Endometrium (tissue), 2 donors: ENCODE results near the gene KIF1C.

ENCODE experiments used
- FAIRE-seq: peaks from 2 replicates; lab custom pipeline; 2012; peaks lifted over from hg19 to GRCh38; lab: Jason Lieb, UNC
- donor health status: control.
- donor health status: control.

The KIF1C gene

DNA sequence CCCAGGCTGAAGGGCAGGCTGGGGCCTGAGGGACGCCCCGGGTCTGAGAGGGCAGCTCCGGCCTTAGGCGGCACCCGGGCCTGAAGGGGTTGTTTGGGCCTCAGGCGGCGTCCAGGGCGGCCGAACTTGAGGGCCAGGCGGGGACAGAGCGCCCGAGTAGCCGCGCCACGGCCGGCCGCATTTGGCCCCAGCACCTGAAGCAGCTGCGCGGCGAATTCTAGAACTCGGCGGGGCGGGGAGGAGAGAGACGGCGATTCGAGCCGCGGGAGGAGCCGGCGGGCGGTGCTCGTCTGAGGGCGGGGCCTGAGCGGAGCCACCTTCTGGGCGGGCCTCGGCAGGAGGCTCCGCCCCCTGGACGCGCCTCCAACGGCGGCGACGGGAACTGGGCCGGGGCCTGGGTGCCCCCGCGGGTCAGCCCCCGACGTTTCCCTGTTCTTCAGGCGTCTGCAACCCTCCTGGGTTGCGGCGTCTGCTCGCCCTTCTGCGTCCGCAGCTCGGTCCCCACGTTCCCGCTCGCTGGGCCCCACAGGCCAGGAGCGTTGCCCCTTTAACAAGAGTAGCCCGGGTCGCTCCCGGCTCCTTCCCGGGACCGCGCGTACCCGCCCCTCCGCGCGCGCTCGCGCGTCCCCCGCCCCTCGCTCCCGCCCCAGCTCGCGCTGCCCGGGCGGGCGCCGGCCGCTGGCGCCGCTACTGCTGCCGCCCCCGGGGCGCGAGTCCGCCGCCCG lies at the start of gene KIF1C, which contains the start of gene INCA1:
Gene KIF1C, plus strand, starts transcription at position 649 of the 725 bp plus-strand sequence. CDS start 2,297 bp downstream, outside the sequence.
Gene INCA1, minus strand, starts transcription at position 221 of the 725 bp plus-strand sequence. CDS start 3,085 bp downstream, outside the sequence.
- FAIRE-seq = no peak

DNA sequence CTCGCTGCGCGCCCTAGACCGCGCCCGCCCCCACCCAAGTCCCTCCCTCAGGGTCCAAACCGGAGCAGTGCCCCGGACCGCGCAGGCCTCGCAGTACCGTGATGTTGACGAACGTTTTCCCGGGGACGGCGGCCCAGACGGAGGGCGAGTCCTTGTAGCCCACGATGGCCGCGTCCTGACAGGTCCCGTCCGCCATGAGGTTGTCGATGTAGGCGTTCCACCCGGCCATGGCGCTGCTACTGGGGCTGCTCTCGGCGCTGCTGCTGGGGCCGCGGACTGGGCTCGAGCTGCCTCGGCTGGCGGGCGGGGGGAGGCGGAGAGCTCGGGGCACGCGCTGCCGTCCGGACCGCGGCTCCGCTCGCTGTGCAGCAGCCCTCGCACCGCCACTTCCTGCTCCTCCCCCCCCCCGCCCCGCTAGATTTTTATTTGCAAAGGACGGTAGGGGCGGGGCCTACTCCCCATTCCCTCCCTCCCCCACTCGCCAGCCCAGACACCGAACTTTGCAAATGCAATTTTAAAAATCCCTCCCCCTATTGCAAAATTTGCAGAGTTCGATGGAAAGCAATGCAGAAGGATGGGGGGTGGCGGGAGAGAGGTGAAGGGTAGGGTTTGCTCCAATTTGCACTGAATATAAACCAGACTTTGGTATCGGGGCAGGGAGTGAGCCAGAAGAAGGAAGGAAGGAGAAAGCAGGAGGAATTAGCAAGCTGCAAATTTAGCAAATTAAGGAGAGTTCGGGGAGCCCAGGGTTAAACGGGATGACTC lies 49.4 kb upstream of the KIF1C start, which contains the start of gene PFN1:
Gene PFN1, minus strand, starts transcription at position 365 of the 765 bp plus-strand sequence. Its CDS starts 136 bp downstream, at position 229.
- no peak for FAIRE-seq

DNA sequence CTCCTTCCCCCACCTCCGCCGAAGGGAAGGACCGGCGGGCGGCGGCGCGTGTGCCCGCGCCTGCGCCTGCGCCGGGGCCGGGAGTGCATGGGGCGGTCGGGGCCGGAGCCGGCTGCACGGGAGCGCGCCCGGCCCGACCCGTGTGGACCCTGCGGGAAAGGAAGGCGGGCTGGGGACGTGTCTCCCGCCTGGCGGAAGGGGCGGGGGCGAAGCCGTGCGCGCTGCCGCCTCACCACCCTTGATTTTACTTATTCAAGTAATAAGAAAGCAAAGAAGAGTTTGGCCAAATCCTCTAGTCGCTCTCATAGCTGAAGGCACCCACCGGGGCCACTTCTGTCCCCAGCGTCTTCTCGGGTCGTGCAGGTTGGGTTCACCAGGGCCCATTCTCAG lies 48.8 kb upstream of the KIF1C start:
- no peak for FAIRE-seq

DNA sequence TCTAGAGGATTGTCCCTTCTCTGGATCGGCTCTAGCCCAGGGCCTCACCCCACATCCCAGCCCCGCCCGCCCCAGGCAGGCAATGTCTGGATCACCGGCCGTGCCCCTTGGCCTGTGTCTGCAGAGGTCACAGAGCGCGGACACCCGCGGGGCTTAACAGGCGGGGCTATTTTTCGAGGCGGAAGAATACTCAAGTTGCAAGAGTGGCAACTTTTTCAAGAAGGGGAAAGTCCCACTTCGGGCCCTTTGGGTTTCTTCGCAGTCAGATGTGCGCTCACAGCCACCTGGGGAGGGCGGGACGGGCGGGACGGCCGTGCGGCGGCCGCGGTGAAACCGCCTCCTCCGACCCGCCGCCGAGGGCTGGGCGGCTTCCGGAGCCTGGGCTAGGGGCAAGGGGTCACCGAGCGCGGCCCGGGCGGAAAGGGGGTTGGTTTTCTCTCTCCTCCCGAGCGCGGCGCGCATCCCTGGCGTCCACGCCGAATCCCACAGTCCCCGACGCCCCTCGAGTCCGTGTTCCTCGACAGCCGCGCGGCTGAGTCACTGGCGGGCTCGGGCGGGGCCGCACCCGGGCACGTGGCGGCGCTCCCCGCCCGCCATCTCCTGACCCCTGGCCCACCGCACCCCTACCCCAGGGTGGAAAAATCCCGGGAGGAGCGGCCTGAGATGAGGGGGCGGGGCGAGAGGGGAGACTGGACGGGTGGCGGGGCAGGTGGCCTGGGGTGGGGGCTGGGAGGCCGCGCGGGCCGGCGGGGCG lies 48.3 kb upstream of the KIF1C start:
- no peak for FAIRE-seq

DNA sequence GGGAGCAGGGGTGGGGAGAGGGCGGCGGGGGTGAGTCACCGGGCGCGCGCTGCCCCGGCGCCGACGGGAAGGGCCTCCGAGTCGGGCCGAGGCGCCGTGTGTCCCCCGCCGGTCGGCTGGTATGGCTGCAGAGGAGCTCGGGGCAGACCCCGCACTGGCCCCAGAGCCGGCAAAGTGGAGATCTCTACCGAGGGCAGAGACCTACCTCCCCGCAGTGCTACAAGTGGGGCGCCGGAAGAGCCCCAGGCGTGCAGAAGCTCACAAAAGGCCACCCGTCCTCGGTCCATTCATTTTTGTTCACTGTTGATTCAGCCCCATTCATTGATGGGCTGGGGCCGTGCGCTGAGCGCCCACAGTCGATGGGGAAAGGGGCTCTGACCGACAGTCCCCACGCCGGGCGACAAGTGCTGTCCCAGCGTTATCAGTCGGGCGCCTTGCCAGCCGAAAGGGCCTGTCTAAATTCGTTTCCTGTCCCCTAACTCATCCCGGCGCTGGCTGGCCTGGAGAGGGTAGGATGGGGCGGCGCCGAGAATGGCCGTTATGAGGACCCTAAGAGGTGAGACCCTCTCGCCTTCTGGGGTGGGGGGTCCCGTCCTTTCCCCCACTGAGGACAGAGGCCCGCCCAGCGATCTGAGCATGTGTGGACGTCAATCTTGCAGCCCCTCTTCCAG lies 47.5 kb upstream of the KIF1C start:
- FAIRE-seq = no peak

DNA sequence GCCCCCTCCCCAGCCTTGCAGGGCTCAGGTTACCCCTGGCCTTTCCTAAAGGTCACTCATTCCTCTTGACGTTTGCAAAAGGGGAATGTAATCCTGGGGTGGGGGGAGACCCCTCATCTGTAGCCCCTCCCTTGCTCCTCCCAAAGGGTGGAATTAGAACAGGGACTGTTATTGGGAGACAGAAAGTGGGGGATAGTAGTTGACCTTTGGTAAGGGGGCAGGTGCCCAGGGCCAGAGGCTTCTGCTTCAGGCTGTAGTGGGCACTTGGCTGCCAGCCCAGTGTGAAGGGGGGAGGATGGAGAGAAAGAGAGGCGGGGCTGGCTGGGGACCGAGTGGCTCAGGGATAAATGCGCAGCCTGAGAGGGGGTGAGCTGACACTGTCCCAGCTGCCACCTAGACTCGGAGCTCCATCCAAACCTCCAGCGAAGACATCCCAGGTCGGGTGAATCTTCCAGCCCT lies 47.0 kb upstream of the KIF1C start, which contains the start of gene ENO3:
Gene ENO3, plus strand, starts transcription at position 374 of the 459 bp plus-strand sequence. CDS start 711 bp downstream, outside the sequence.
- no peak for FAIRE-seq

DNA sequence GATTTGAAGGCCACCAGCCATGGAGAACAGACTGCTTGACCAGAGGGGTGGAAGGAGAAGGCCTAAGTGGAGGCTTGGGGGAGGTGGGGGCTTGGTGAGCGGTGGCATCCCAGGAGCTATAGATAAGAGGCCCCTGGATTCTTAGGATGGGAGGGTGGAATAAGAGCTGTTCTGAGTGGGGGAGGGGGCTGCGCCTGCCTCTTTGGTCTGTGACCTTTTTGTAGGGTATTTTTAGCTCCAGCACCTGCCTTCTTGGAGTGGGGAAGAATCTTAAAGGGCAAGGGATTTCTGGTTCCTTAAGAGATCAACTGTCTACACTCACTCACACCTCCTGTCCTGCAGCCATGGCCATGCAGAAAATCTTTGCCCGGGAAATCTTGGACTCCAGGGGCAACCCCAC lies 46.3 kb upstream of the KIF1C start:
- no peak for FAIRE-seq

DNA sequence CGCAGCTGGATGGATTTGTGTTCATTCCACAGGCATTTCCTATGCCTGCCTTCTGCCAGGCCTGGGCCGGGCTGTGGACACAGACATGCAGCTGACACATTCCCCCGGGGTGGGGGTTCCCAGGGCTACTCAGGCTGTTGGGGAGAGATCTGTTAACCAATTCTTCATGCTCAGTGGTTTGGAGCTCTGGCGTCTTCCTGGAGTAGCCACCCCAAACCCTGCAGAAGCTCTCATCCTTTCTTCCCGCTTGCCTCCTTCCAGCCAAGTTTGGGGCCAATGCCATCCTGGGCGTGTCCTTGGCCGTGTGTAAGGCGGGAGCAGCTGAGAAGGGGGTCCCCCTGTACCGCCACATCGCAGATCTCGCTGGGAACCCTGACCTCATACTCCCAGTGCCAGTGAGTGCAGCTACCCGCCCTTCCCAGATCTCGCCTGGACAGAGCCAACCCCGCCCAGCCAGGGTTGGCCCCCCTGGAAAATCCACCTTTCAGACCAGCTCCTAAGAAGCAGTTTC lies 44.2 kb upstream of the KIF1C start:
- FAIRE-seq = no peak

DNA sequence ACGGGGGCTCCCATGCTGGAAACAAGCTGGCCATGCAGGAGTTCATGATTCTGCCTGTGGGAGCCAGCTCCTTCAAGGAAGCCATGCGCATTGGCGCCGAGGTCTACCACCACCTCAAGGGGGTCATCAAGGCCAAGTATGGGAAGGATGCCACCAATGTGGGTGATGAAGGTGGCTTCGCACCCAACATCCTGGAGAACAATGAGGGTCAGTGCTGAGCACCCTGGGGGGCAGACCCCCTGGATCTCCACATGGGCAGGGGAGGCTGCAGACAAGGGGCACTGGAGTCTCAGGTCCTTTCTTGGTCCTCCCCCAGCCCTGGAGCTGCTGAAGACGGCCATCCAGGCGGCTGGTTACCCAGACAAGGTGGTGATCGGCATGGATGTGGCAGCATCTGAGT lies 42.7 kb upstream of the KIF1C start:
- FAIRE-seq = no peak

DNA sequence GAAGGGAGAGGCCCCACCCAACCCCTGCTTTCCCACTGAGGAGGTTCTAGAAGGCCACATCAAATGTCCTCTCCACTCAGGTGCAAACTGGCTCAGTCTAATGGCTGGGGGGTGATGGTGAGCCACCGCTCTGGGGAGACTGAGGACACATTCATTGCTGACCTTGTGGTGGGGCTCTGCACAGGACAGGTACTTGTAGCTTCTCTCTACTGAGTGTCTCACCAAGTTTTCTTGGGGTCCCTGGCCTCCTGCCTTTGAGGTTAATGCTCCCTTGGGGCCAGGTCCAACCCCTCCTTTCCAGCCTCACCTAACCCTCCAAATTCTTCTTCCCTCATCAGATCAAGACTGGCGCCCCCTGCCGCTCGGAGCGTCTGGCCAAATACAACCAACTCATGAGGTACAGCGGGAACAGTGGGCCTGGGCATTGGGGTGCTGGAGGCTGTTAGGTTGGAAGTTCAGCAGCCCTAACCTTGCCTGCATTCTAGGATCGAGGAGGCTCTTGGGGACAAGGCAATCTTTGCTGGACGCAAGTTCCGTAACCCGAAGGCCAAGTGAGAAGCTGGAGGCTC lies 41.2 kb upstream of the KIF1C start:
- FAIRE-seq = no peak

DNA sequence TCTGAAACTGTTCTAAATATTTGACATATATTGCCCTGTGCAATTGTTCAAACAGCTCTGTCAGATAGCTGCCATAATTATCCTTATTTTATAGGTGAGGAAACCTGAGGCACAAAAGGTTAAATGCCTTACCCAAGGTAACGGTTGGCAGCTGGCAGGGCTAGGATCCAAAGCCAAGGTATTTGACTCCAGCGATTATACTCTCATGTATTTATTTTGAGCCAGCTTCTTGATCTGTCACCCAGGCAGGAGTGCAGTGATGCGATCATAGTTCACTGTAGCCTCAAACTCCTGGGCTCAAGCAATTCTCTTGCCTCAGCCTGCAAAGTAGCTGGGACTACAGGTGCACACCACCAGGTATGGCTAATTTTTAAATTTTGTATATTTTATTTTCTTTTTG lies 39.6 kb upstream of the KIF1C start:
- no peak for FAIRE-seq

DNA sequence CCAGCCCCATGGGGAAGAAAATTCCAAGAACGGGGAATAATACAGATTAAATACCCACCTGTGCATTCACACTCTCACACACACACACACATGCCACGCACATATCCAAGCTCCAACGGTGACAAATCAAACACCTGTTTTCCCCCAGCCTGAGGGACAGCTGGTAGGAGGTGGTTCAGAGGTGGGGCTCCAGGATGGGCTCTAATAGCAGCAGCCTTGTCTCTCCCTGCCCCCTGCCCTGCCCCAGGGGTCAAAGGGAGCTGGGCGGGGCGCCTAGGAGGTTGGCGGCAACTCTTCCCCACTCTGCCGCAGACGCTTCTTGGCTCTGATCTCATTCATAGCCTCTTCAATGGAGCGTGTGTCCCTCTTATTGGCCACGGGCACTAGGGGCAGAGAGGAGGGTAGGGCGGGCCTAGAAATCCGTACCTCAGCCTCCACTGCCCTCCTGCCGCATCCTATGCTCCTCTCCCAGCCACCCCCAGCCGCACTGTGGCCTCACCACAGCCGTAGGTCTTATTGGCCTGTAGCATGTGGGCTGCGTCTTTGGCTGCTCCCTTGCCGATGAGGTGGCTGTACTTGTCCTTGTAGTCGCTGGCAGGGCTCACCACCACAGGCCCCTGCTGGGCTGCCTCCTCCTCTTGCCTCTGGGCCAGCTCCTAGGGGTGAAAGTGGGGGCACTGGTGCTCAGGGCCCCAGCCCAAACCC lies 38.3 kb upstream of the KIF1C start:
- FAIRE-seq = no peak

DNA sequence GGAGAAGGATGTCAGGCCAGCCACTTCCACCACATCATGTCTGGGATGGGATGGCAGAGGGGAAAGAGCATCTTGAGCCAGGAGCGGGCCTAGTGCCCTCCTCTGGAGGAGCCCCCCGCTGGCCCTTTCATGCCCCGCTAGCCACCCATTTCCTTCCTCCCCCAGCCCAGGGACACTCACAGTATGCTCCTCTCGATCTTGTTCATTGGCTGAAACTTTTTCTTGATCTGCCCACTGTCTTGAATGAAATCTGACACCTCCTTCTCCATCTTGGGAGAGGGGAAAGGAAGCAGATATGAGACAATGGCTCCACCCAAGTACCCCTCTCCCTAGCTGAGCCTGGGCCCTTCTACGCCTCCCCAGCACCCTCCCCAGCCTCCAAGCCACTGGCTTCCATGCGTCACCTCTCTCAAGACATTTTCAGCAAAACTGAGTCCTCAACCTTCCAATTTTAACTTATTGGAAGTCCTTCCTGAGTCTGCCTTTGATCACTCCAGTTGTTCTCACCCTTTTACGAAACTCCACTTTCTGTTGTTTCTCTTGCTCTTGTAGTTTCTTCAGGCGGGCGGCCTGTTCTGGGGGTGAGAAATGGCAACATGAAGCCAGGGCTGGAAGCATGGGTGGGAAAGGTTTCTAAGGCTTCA lies 37.3 kb upstream of the KIF1C start:
- no peak for FAIRE-seq

DNA sequence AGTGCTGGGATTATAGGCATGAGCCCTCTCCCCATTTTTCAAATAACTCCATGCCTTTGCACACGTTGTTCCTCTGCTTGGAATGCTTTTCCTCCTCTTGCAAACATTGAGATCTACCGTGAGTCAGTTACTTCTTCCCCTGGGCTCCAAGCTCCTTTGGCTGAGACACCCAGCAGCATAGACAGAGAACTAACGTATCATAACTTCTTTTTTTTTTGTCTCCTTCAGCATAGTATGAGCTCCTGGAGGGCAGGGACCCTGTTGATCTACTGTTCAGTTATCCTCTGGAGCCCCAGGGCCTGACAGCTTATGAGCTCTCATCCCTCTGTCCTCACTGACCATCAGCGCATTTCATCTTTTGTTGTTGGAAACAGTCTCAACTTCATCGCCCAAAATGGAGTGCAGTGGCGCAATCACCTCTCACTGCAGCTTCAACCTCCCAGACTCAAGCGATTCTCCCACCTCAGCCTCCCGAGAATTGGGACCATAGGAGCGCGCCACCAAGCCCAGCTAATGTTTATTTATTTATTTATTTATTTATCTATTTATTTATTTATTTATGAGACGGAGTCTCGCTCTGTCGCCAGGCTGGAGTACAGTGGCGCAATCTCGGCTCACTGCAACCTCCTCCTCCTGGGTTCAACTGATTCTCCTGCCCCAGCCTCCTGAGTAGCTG lies 32.3 kb upstream of the KIF1C start:
- FAIRE-seq = no peak

DNA sequence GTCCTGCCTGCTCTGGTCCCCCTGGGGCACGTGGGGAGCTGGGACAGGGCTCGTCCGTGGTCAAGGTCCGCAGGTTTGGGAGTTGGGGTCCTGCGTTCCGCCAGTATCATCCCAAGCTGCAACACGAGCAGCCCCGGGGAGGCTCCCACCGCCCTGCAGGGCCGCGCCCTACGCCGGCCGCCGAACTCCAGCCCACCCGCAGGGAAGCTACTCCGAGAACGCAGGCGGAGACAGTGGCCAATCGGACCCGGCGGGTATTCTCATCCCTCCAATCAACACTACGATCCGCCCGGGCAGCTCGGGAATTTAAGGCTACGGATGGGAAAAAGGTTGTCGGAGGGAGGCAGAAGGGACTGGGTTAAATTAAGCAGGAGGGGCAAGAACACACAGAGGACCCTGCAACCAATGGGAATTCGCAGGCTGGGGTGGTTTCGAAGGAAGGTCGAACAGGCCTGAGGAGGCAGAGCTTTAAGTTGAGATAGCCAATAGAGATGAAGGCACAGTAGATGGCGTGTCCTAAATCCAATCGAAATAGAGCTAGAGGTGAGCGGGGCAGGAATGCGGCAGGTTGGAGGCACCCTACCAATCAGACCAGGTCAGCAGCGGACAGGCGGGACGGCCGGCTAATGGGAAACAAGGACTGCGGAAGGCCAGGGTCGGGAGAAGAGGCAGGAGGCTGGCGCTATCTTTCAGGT lies 30.8 kb upstream of the KIF1C start:
- peak; percentile 100 for FAIRE-seq

DNA sequence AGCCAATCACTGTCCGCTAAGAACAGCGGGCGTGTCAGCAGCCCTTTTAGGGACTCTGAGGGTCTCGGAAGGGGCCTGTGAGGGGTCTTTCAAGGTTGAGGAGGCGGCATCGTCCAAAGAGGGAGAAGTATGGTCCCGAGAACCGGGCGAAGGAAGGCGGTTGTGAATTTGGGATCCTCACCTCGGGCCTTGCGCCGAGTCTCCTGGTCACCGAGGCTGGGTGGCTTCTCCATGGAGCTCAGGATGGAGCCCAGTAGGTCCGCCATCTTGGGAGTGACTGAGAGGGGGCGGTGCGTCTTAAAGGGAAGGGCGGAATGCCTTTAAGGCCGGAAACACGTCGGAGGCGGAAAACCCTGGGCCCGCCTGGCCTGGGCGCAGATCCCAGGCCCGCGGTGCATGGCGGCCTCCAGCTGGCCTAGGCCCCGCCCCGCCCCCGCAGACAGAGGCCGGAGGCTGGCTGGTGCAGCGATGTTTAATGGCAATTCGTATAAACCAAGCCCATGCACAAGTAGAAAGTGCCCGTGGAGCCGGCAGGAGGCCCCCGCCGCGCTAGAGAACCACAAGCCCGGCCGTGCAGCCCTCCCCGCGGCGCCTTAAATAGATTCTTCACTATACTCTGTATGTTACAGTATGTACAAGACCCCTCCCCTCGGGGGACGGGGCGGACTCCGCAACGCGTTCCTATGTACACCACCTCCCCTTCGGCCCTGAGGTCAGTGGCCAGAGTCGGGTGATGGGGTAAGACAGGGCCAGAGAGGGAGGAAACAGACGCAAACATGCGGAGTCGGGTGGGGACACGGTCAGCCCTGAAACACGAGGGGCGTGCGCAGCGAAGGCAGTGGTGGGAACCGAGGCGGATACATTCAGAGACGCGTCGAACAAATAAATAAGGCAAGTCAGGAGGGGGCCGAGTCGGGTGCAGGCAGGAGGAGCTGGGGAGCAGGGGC lies 29.9 kb upstream of the KIF1C start, which contains the start of gene SPAG7:
Gene SPAG7, minus strand, starts transcription at position 279 of the 947 bp plus-strand sequence. Its CDS starts 13 bp downstream, at position 266.
- FAIRE-seq = no peak

DNA sequence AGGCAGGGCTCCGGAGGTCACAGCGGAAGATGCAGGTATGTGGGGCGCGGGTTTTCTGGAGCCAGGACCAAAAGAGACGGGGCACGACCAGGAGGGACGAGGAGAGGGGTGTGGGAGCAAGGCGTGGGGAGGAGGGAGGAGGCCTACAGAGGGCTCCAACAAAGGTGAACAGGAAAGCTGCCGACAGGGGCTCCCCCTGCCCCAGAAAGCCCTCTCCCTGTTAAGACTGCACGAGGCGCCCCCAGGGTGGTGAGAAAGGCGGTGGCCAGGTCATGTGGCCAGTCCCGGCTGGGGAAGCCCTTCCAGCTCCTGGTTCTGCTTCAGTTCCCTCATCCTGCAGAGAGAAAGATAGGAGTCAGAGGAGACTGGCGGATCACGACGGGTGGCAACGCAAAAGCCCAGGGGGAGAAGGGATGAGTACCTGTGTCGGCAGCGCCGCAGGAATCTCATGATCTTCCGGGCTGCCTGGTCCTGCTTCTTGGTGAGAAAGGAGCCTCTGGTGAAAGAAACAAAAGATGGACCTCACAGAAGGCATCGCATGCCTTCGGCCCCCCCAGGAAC lies 29.2 kb upstream of the KIF1C start:
- no peak for FAIRE-seq
